NCI-H748 (cell line): ENCODE measurements around the gene IFT81.
"Not testable (repeated sequence)": the region's sequence is repeated elsewhere in the genome, so short reads cannot be mapped to it uniquely, and the experiment has no call there.

ENCODE experiments used
- DNase-seq: peaks from one replicate; lab custom pipeline; 2025; ENCODE audit not compliant: unreplicated experiment; lab: John Stamatoyannopoulos, UW

Gene IFT81

DNA sequence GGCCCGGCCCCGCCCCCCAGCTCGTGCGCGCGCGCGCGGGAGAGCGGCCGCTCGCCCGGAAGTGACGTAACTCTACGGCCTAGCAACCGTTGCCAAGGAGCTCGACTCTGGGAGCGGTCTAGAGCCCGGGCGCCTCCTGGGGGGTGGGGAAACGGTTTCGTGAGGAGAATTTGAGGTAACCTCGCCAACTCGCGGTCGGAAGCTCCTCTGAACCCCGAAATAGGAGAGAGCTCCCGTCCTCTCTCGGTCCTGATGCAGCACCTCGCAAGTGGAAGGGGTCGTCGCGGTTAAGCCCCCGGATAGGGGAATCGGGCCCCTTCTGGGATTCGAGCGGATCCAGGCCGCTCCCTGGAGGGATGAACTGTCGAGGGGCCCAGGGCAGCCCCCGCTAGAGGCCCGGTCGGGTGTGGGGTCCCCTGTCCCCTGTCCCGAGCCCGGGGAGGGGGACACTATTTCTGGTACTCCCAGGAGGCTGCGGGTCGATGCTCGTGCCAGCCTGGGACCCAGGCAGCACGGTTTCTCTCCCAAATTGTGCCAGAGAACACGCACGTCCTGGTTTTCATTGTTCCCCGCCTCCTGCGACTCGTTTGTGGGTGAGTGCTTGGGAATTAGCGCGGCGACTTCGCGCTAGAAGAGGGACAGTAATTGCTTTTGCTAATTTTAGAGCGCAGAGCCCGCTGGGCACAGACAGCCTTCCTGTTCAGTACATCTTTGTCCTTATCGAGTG, at the start of gene IFT81:
IFT81 (plus strand) TSS at position 89 of the 727 bp plus-strand sequence. CDS start 3,024 bp downstream, outside the sequence.
- peak; percentile 94 for DNase-seq

GRCh38 chr12:110075880-110076279, 48.3 kb upstream of the IFT81 start:
- DNase-seq = no peak

DNA sequence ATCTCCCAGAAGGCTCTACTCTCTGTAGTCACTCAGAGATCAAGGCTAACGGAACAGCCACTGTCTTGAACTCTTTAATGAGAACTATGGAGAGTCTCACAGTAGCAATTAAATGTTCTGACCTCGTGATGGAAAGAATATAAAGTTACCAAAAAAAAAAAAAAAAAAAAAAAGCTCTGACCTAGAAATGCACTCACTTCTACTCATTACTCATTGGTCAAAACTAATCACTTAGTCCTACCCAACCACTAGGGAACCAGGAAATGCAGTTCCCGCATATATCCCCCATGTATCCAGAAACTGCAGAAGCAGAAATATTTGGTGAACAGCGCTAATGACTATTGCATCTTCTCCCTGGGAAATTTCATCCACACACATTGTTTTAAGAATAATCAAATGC, 46.4 kb upstream of the IFT81 start:
- DNase-seq = no peak

DNA sequence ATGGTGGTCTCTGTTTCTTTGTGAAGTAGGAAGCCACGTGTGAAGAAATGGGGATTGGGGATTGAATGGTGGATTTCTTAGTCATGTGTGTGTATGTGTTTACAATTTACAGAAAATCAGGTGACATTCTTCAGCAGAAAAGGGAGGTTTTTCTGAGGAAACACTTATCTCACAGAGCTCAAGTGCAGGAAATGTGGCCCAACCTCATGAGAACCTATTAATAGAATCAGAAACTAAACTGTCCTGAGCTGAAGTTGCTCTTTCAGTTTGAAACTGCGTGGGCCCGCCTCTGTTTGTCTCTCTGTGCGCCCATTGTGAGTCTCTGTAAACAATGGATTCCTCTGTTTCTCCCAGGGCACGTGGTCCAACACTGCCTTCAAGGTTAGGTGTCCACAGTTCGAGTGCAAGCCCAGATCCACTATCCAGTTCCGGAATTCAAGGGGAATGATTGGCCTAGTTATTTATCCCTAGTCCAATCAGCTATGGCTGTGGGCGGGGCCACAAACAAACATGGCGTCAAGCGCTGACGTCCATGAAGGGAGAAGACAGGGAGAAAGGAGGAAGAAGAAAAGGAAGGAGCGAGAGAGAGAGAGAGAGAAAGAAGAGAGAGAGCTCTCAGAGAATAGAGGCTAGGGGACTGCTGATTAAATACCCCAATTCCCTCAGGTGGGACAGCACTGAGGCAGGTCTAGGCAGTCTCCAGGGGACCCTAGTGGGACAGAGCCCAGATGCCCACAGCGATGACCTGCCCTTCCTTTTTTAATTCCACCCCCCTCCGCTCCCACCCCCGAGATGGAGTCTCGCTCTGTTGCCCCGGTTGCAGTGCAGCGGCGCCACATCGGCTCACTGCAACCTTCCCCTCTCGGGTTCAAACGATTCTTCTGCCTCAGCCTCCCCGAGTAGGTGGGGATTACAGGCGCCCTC, 44.4 kb upstream of the IFT81 start:
- peak; percentile 43 for DNase-seq

GRCh38 chr12:110080410-110080809, 43.7 kb upstream of the IFT81 start:
- DNase-seq = no peak

GRCh38 chr12:110084314-110085015, 39.7 kb upstream of the IFT81 start:
- DNase-seq = no peak

- DNase-seq = not testable (repeated sequence)
These were observed 35.9 kb upstream of the IFT81 start for GRCh38 chr12:110088216-110088615.

- no peak for DNase-seq
These were observed 35.2 kb upstream of the IFT81 start for GRCh38 chr12:110088936-110089335.

- DNase-seq = no peak
These were observed 33.7 kb upstream of the IFT81 start for GRCh38 chr12:110090266-110091135.

DNA sequence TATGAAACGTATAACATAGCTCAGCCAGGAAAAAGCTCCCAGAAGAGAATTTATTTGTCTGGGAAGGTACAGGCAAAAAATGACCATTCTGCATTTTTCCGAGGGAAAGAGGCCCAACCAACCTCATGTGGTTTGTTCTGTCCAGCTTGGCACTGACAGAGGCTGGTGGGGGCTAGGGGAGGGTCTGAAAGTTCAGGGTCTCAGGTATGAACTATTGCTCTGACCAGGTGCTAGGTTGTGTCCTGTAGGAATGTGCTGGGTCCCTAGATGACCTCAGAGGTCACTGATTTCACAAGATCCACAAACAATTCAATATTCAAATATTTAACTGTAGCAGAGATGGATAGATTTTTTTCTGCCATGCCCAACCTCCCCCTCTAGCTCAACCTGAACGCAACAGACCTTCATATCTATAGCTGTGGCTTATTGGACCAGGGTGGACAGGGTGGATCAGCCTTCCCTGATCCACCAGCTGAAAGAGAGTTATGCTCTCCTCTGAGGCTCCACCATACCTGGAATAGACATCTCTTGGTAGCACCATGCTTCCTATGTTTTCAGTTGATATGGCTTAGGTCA, 32.9 kb upstream of the IFT81 start:
- DNase-seq = no peak

- no peak for DNase-seq
These were observed 30.4 kb upstream of the IFT81 start for GRCh38 chr12:110093631-110094311.

GRCh38 chr12:110100315-110100970, 23.7 kb upstream of the IFT81 start:
- peak; percentile 77 for DNase-seq

GRCh38 chr12:110102255-110102654, 21.9 kb upstream of the IFT81 start:
- peak; percentile 84 for DNase-seq

GRCh38 chr12:110104188-110105094, 19.7 kb upstream of the IFT81 start:
- DNase-seq = no peak

GRCh38 chr12:110105159-110105558, 19.0 kb upstream of the IFT81 start:
- no peak for DNase-seq

GRCh38 chr12:110105986-110106385, 18.2 kb upstream of the IFT81 start:
- no peak for DNase-seq

- DNase-seq = no peak
These were observed 16.5 kb upstream of the IFT81 start for GRCh38 chr12:110107369-110108281.
